Panc1 (cell line): ENCODE measurements around the gene CACNA1B. TPM values are rescaled to one million over a fixed set of nuclear protein-coding genes. Genes with fewer than 3 reads are reported as not detected.

Source experiments
- ATAC-seq: fragments of 200-7000 bp; cut with Tn5 transposase; 2 replicates; pipeline ENCODE4 v1.9.1; 2020; ENCODE audit warnings: mild to moderate bottlenecking, moderate library complexity
- BruUV-seq: library from RNA; stranded (reverse); fragments of 400-500 nt; replicated peaks from 2 replicates; lab custom pipeline; 2021; lab: Mats Ljungman, UMichigan
- CTCF ChIA-PET: fragments of 300-600 bp; sonication (Branson Sonifier 250); formaldehyde crosslinking; loops from one replicate; lab custom pipeline; 2022; ENCODE audit warnings: antibody characterized with exemption; lab: Charles Lee
- POLR2A ChIA-PET: fragments of 300-600 bp; sonication (Branson Sonifier 250); formaldehyde crosslinking; loops from one replicate; lab custom pipeline; 2022; ENCODE audit warnings: antibody characterized with exemption; lab: Charles Lee
- DNase-seq: peaks from one replicate; pipeline ENCODE4 v3.0.0-alpha.2; 2010; ENCODE audit warnings: low read depth, low spot score
- H3K27ac ChIP-seq: 2 replicates; pipeline ENCODE4 v1.5.1; 2011; ENCODE audit warnings: mild to moderate bottlenecking, low read length, inconsistent platforms
- H3K27me3 ChIP-seq: fragments of 200-500 bp; sonication (Bioruptor generic); 2 replicates; pipeline ENCODE4 v1.6.0; 2014; ENCODE audit warnings: low read length, inconsistent platforms; ENCODE audit not compliant: control insufficient read depth, insufficient read depth
- H3K36me3 ChIP-seq: fragments of 200-500 bp; sonication (Bioruptor generic); 2 replicates; pipeline ENCODE4 v1.5.1; 2014; ENCODE audit warnings: inconsistent platforms, mild to moderate bottlenecking, low read length, moderate library complexity; ENCODE audit not compliant: control insufficient read depth, insufficient read depth
- H3K4me1 ChIP-seq: 2 replicates; pipeline ENCODE4 v1.5.1; 2011; ENCODE audit warnings: inconsistent platforms, mild to moderate bottlenecking, low read length, moderate library complexity; ENCODE audit not compliant: control insufficient read depth, insufficient read depth
- H3K4me3 ChIP-seq, 2 experiments: 2 replicates each; pipeline ENCODE4 v1.5.1; 2011 to 2012; ENCODE audit warnings: low read depth in 2 of 2, low read length in 2 of 2, mild to moderate bottlenecking in 2 of 2, inconsistent platforms in 1 of 2, moderate library complexity in 1 of 2
- H3K9me3 ChIP-seq: fragments of 200-500 bp; sonication (Bioruptor generic); 2 replicates; pipeline ENCODE4 v1.5.1; 2014; ENCODE audit warnings: low read depth, mild to moderate bottlenecking, inconsistent platforms, low read length, moderate library complexity; ENCODE audit not compliant: control insufficient read depth, insufficient read depth
- CTCF ChIP-seq: fragments of 450-650 bp; IDR thresholded peaks from 2 replicates; pipeline ENCODE4 v1.5.1; 2017; ENCODE audit warnings: mild to moderate bottlenecking
- POLR2AphosphoS5 ChIP-seq: IDR thresholded peaks from 2 replicates; pipeline ENCODE4 v1.6.1; 2012; ENCODE audit warnings: mild to moderate bottlenecking, low read depth, low read length, moderate library complexity
- REST ChIP-seq, 2 experiments: IDR thresholded peaks; 2 replicates each; pipeline ENCODE4 v1.6.1; 2011 to 2012; ENCODE audit warnings: low read depth in 2 of 2, control low read depth in 1 of 2, low read length in 1 of 2, mild to moderate bottlenecking in 1 of 2, moderate library complexity in 1 of 2; ENCODE audit not compliant: insufficient read depth in 1 of 2
- SIN3A ChIP-seq: IDR thresholded peaks from 2 replicates; pipeline ENCODE4 v1.6.1; 2012; ENCODE audit warnings: low read depth, mild to moderate bottlenecking, low read length, moderate library complexity, borderline replicate concordance; ENCODE audit not compliant: insufficient read depth
- TCF7L2 ChIP-seq: IDR thresholded peaks from 2 replicates; pipeline ENCODE4 v1.6.1; 2011; ENCODE audit warnings: mild to moderate bottlenecking, low read depth, low read length, inconsistent platforms
- in situ Hi-C: cut with HindIII; loops from 2 replicates; pipeline ENCODE4 v1.10.0; 2016; ENCODE audit warnings: low sequenced_read_pairs, low pct_unique_long_range_greater_than_20kb
- intact Hi-C: fragments of 100-400 bp; cut with micrococcal nuclease; formaldehyde crosslinking; loops from one replicate; pipeline ENCODE4 v1.10.0; 2022; ENCODE audit not compliant: unreplicated experiment
- total RNA-seq: library from RNA; stranded (reverse); gene quantifications from one replicate; pipeline ENCODE4 v1.2.1, GENCODE V29; 2021; ENCODE audit not compliant: unreplicated experiment

Gene CACNA1B
- total RNA-seq, 1 experiment from 2014 or later = 0.49 TPM

GRCh38 chr9:137880160-137880975 is 2.8 kb downstream of the CACNA1B start:
- ChIA-PET POLR2A (no interaction called here), CTCF (no interaction called here)
- H3K27me3 ChIP-seq = no peaks in the 10 kb centered on the region
- H3K27ac ChIP-seq = no peak overlapping the region
- H3K4me3 ChIP-seq = no peak overlapping the region
- in situ Hi-C loops = no loop called here
- TF ChIP-seq SIN3A (no peak), POLR2AphosphoS5 (no peak), TCF7L2 (no peak), CTCF (no peak)
- intact Hi-C loops = no loop called here
- DNase-seq (no peak), ATAC-seq (no peak)
- no peaks in the 10 kb centered on the region for H3K36me3 ChIP-seq
- H3K9me3 ChIP-seq = no peaks in the 10 kb centered on the region
- BruUV-seq = no TSS peak
- no peaks in the 10 kb centered on the region for H3K4me1 ChIP-seq

- H3K36me3 ChIP-seq = no peaks in the 10 kb centered on the region
- H3K9me3 ChIP-seq = no peaks in the 10 kb centered on the region
- POLR2A ChIA-PET = no interaction called here
- no peak overlapping the region for H3K4me3 ChIP-seq
- CTCF ChIA-PET = no interaction called here
- H3K27ac ChIP-seq = no peak overlapping the region
- no TSS peak for BruUV-seq
- in situ Hi-C loops (no loop called here), intact Hi-C loops (no loop called here)
- H3K27me3 ChIP-seq = no peaks in the 10 kb centered on the region
- ATAC-seq (no peak), DNase-seq (no peak)
- no peak for TF ChIP-seq POLR2AphosphoS5
- TF ChIP-seq SIN3A = no peak
- no peak for TF ChIP-seq TCF7L2
- no peak for TF ChIP-seq REST (IDR thresholded peaks at IDR 0.05; ENCODE audit: insufficient read depth in 1 of 2, low read depth in 2 of 2, low read length in 1 of 2)
- no peak for TF ChIP-seq CTCF
- H3K4me1 ChIP-seq = no peaks in the 10 kb centered on the region
Measured at GRCh38 chr9:137880976-137881530, 3.5 kb downstream of the CACNA1B start.
